IMR-90 (cell line): Measurements from ENCODE around the gene NEUROD2. TPM values are rescaled to one million over a fixed set of nuclear protein-coding genes. Genes with fewer than 3 reads are reported as not detected.

ENCODE experiments used
- ATAC-seq: fragments of 200-7000 bp; cut with Tn5 transposase; 2 replicates; pipeline ENCODE4 v1.9.1; 2020; ENCODE audit warnings: low read depth, mild to moderate bottlenecking, moderate library complexity
- BruUV-seq: library from RNA; stranded (reverse); fragments of 400-500 nt; replicated peaks from 2 replicates; lab custom pipeline; 2021; lab: Mats Ljungman, UMichigan
- CTCF ChIA-PET: fragments of 300-600 bp; formaldehyde crosslinking; extraction: SDS; loops from one replicate; lab custom pipeline; 2021; ENCODE audit warnings: antibody characterized with exemption; lab: Yijun Ruan, JAX
- POLR2A ChIA-PET: fragments of 300-600 bp; sonication (Branson Sonifier 250); formaldehyde crosslinking; loops from one replicate; lab custom pipeline; 2022; ENCODE audit warnings: antibody characterized with exemption; ENCODE audit not compliant: unreplicated experiment; lab: Charles Lee
- DNase-seq: peaks from one replicate; pipeline ENCODE4 v3.0.0; 2013
- H2AFZ ChIP-seq: replicated peaks from 2 replicates; pipeline ENCODE3; 2013; ENCODE audit warnings: low read length, mild to moderate bottlenecking; ENCODE audit not compliant: poor library complexity
- H2AK5ac ChIP-seq: 2 replicates; pipeline ENCODE4 v1.6.1; 2013; ENCODE audit warnings: low read depth, low read length, inconsistent platforms
- H2AK9ac ChIP-seq: replicated peaks from 2 replicates; pipeline ENCODE3; 2013; ENCODE audit warnings: mild to moderate bottlenecking, low read depth, low read length, moderate library complexity; ENCODE audit not compliant: poor library complexity
- H2BK120ac ChIP-seq: 2 replicates; pipeline ENCODE4 v1.6.1; 2013; ENCODE audit warnings: low read depth, low read length, inconsistent platforms
- H2BK15ac ChIP-seq: 3 replicates; pipeline ENCODE4 v1.6.1; 2013; ENCODE audit warnings: low read depth, low read length, inconsistent platforms
- H2BK20ac ChIP-seq: 2 replicates; pipeline ENCODE4 v1.6.1; 2013; ENCODE audit warnings: low read depth, mild to moderate bottlenecking, inconsistent platforms, low read length, moderate library complexity
- H2BK5ac ChIP-seq: 2 replicates; pipeline ENCODE4 v1.6.1; 2013; ENCODE audit warnings: mild to moderate bottlenecking, low read depth, low read length, inconsistent platforms; ENCODE audit not compliant: poor library complexity, severe bottlenecking
- H3K14ac ChIP-seq: replicated peaks from 2 replicates; pipeline ENCODE4 v1.6.1; 2013; ENCODE audit warnings: low read depth, low read length, inconsistent platforms
- H3K18ac ChIP-seq: 2 replicates; pipeline ENCODE4 v1.6.1; 2013; ENCODE audit warnings: low read depth, low read length, control low read depth
- H3K23ac ChIP-seq: 2 replicates; pipeline ENCODE4 v1.6.1; 2013; ENCODE audit warnings: low read depth, low read length, inconsistent platforms
- H3K27ac ChIP-seq: 2 replicates; pipeline ENCODE4 v1.5.1; 2013; ENCODE audit warnings: mild to moderate bottlenecking, control low read depth, low read length; ENCODE audit not compliant: insufficient read depth
- H3K27me3 ChIP-seq: 2 replicates; pipeline ENCODE4 v1.6.1; 2013; ENCODE audit warnings: low read length; ENCODE audit not compliant: control insufficient read depth, insufficient read depth
- H3K36me3 ChIP-seq: 2 replicates; pipeline ENCODE4 v1.6.1; 2013; ENCODE audit warnings: low read length, mixed read lengths; ENCODE audit not compliant: control insufficient read depth, insufficient read depth
- H3K4ac ChIP-seq: 2 replicates; pipeline ENCODE4 v1.6.1; 2013; ENCODE audit warnings: low read depth, low read length, inconsistent platforms
- H3K4me1 ChIP-seq: 2 replicates; pipeline ENCODE4 v1.6.1; 2013; ENCODE audit warnings: low read length, mixed read lengths; ENCODE audit not compliant: control insufficient read depth, insufficient read depth
- H3K4me2 ChIP-seq: 2 replicates; pipeline ENCODE4 v1.6.1; 2013; ENCODE audit warnings: low read depth, mild to moderate bottlenecking, control low read depth, low read length, moderate library complexity
- H3K4me3 ChIP-seq: 2 replicates; pipeline ENCODE4 v1.5.1; 2013; ENCODE audit warnings: low read depth, mild to moderate bottlenecking, control low read depth, low read length, moderate library complexity; ENCODE audit not compliant: insufficient read depth
- H3K56ac ChIP-seq: 2 replicates; pipeline ENCODE4 v1.6.1; 2013; ENCODE audit warnings: low read length, inconsistent platforms; ENCODE audit not compliant: insufficient read depth; ENCODE audit errors: extremely low read depth
- H3K79me1 ChIP-seq, 2 experiments: 2 replicates each; pipeline ENCODE4 v1.6.1; 2013; ENCODE audit warnings: low read length in 2 of 2, inconsistent platforms in 1 of 2, low read depth in 1 of 2
- H3K9ac ChIP-seq: 2 replicates; pipeline ENCODE4 v1.6.1; 2013; ENCODE audit warnings: low read depth, low read length, control low read depth
- H3K9me1 ChIP-seq: 2 replicates; pipeline ENCODE4 v1.6.1; 2013; ENCODE audit warnings: low read length, inconsistent platforms; ENCODE audit not compliant: insufficient read depth
- H3K9me3 ChIP-seq: 2 replicates; pipeline ENCODE4 v1.6.1; 2013; ENCODE audit warnings: low read length; ENCODE audit not compliant: control insufficient read depth, insufficient read depth
- H4K20me1 ChIP-seq: 2 replicates; pipeline ENCODE4 v1.6.1; 2013; ENCODE audit warnings: low read length, inconsistent platforms; ENCODE audit not compliant: insufficient read depth
- H4K5ac ChIP-seq: 2 replicates; pipeline ENCODE4 v1.6.1; 2013; ENCODE audit warnings: mild to moderate bottlenecking, low read depth, low read length, control low read depth
- H4K8ac ChIP-seq, 2 experiments: 2 replicates each; pipeline ENCODE4 v1.6.1; 2013; ENCODE audit warnings: low read depth in 2 of 2, low read length in 2 of 2, control low read depth in 1 of 2, inconsistent platforms in 1 of 2
- H4K91ac ChIP-seq: 2 replicates; pipeline ENCODE4 v1.6.1; 2013; ENCODE audit warnings: low read depth, low read length, inconsistent platforms; ENCODE audit not compliant: insufficient read depth
- CHD1 ChIP-seq: IDR thresholded peaks from 2 replicates; pipeline ENCODE4 v1.6.1; 2012; ENCODE audit warnings: low read depth, low read length, improper control_type of control experiment
- CTCF ChIP-seq: conservative IDR thresholded peaks from 2 replicates; pipeline ENCODE4 v1.5.1; 2012; ENCODE audit warnings: mild to moderate bottlenecking, low read depth, low read length, improper control_type of control experiment
- ELK1 ChIP-seq: fragments of 150-350 bp; IDR thresholded peaks from 2 replicates; pipeline ENCODE4 v1.6.1; 2016; ENCODE audit warnings: low read depth, mild to moderate bottlenecking, low read length, moderate library complexity, borderline replicate concordance
- FOS ChIP-seq: fragments of 150-350 bp; IDR thresholded peaks from 2 replicates; pipeline ENCODE4 v1.6.1; 2016; ENCODE audit warnings: low read depth, low read length
- MAFK ChIP-seq: IDR thresholded peaks from 2 replicates; pipeline ENCODE4 v1.6.1; 2012; ENCODE audit warnings: low read depth, low read length, improper control_type of control experiment
- MAZ ChIP-seq: IDR thresholded peaks from 2 replicates; pipeline ENCODE4 v1.6.1; 2012; ENCODE audit warnings: low read depth, mild to moderate bottlenecking, low read length, improper control_type of control experiment, moderate library complexity, borderline replicate concordance
- MXI1 ChIP-seq: IDR thresholded peaks from 2 replicates; pipeline ENCODE4 v1.6.1; 2012; ENCODE audit warnings: low read depth, mild to moderate bottlenecking, low read length, moderate library complexity, borderline replicate concordance
- NFE2L2 ChIP-seq: fragments of 150-350 bp; IDR thresholded peaks from 2 replicates; pipeline ENCODE4 v1.6.1; 2016; ENCODE audit warnings: low read depth, mild to moderate bottlenecking, low read length
- WGBS, 2 experiments: methylation state at CpG; one replicate each; pipeline versions ENCODE4 v1.1.5 to v1.1.7; 2013; ENCODE audit warnings: missing lambda C conversion rate in 2 of 2; ENCODE audit not compliant: insufficient read length in 1 of 2; ENCODE audit errors: extremely low coverage in 2 of 2; 5-methylcytosine and 5-hydroxymethylcytosine counted together
- dilution Hi-C: fragments of 300-500 bp; cut with HindIII; formaldehyde crosslinking; loops from one replicate; pipeline ENCODE4 v1.14.3; 2018; ENCODE audit warnings: low sequenced_read_pairs; ENCODE audit not compliant: unreplicated experiment
- in situ Hi-C: fragments of 300-500 bp; cut with MboI; formaldehyde crosslinking; loops from 3 replicates; pipeline ENCODE4 v1.14.3; 2019; ENCODE audit warnings: low sequenced_read_pairs, inconsistent platforms, mixed read lengths
- intact Hi-C: fragments of 100-400 bp; cut with micrococcal nuclease; formaldehyde crosslinking; loops from 2 replicates; pipeline ENCODE4 v1.10.0; 2022
- polyA plus RNA-seq, 3 experiments: library from polyadenylated mRNA; depleted of rRNA; stranded (reverse); fragments of >200 nt; gene quantifications; 2 replicates each; pipeline ENCODE4 v1.2.3, GENCODE V29; 2012; ENCODE audit warnings: low replicate concordance in 1 of 3
- total RNA-seq: library from RNA; depleted of rRNA; stranded (reverse); fragments of >200 nt; gene quantifications from 2 replicates; pipeline ENCODE4 v1.2.3, GENCODE V29; 2012

Gene NEUROD2
- total and polyA plus RNA-seq, 2 of the 4 experiments (the other 2 are of a cell fraction), result not detected

DNA sequence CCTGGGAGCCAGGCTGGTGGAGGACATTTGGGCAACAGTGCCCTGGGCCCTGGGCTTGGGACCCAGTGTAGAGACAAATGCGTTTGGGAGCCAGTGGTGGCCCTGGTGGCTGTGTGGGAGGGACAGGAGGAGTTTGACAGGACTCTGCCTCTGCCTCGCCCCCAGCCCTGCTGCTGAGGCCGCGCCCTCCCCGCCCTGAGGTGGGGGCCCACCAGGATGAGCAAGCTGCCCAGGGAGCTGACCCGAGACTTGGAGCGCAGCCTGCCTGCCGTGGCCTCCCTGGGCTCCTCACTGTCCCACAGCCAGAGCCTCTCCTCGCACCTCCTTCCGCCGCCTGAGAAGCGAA is 45.6 kb upstream of the NEUROD2 start:
- Histone ChIP-seq H3K23ac (no peak overlapping the region), H3K9ac (no peak overlapping the region), H4K91ac (no peak overlapping the region), H3K79me1 (peaks cover 12 to 37% of the 10 kb centered on the region in 2 experiments), H2AFZ (no peak overlapping the region), H3K56ac (no peak overlapping the region), H2BK5ac (no peak overlapping the region), H3K36me3 (peaks cover 8% of the 10 kb centered on the region), H2AK9ac (no peak overlapping the region), H3K9me1 (peaks cover 4% of the 10 kb centered on the region), H4K20me1 (peaks cover 28% of the 10 kb centered on the region), H3K4me2 (no peak overlapping the region), H2BK15ac (no peak overlapping the region), H3K27me3 (no peaks in the 10 kb centered on the region), H3K18ac (no peak overlapping the region), H2BK120ac (no peak overlapping the region), H2BK20ac (no peak overlapping the region), H2AK5ac (no peak overlapping the region), H3K14ac (no peak overlapping the region), H4K5ac (no peak overlapping the region), H3K4me1 (peaks cover 3% of the 10 kb centered on the region; the same call in 1 of the 2 replicates), H3K27ac (no peak overlapping the region), H3K4ac (no peak overlapping the region), H3K4me3 (no peak overlapping the region), H4K8ac (no peak overlapping the region), H3K9me3 (no peaks in the 10 kb centered on the region)
- intact Hi-C loops, result no loop called here
- in situ Hi-C loops, result no loop called here
- no peak for ATAC-seq
- no TSS peak for BruUV-seq
- WGBS, 2 experiments, result 80% methylated on average over 5 of the region's 12 CpGs; no CpG with 5 or more reads in 1 of the 2 experiments
- ChIA-PET CTCF (interaction anchor here (0.7 to 1.9 kb wide), 4 partner anchors 9 to 34 kb away, joined by 3 to 10 read pairs (median 6); partner anchors contain the start of genes PGAP3 and PNMT), POLR2A (no interaction called here)
- no peak for TF ChIP-seq CTCF
- TF ChIP-seq CHD1, result no peak
- TF ChIP-seq ELK1, result no peak
- no peak for TF ChIP-seq MAZ
- TF ChIP-seq NFE2L2, result no peak
- TF ChIP-seq MXI1, result no peak
- TF ChIP-seq MAFK, result no peak
- TF ChIP-seq FOS, result no peak
- dilution Hi-C loops, result no loop called here
- no peak for DNase-seq
